Daoy (cell line): ENCODE measurements around the gene ANXA11. TPM values are rescaled to one million over a fixed set of nuclear protein-coding genes. Genes with fewer than 3 reads are reported as not detected.
"Not testable (repeated sequence)": the region's sequence is repeated elsewhere in the genome, so short reads cannot be mapped to it uniquely, and the experiment has no call there.

ENCODE experiments used
- DNase-seq: peaks from one replicate; pipeline ENCODE4 v3.0.0-alpha.2; 2015; ENCODE audit warnings: low read depth
- total RNA-seq: library from RNA; depleted of rRNA; stranded (reverse); fragments of >200 nt; shearing (Covaris generic); gene quantifications from 2 replicates; pipeline ENCODE4 v1.2.3, GENCODE V29; 2014

Gene ANXA11
- total RNA-seq, 1 experiment from 2014 or later: 34.2 TPM

- DNase-seq: no peak
Observed at GRCh38 chr10:80146918-80147317, 58.4 kb downstream of the ANXA11 start.

GRCh38 chr10:80145406-80146308 is 59.7 kb downstream of the ANXA11 start:
- peak; percentile 64 for DNase-seq

DNA sequence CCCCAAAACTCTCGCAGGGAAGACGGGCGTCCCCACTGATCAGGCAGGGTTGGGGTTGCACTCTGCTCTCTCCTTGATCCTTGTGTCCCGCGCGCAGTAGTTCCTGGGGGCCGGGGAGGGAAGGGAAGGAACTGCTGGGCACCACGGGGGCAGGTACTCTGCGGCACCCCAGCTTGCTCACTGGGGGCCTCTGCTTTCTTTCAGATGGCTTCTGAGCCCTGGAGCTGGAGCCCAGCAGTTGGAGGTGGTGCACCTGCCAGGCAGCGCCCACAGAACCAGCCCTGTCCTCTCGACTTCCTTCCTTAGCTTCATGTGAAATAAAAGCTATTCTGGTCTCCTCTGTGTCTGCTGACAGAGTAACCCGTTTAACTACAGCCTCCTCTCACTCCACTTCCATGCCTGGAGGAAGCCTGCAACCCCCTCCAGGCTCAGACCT is 60.6 kb downstream of the ANXA11 start:
- no peak for DNase-seq

DNA sequence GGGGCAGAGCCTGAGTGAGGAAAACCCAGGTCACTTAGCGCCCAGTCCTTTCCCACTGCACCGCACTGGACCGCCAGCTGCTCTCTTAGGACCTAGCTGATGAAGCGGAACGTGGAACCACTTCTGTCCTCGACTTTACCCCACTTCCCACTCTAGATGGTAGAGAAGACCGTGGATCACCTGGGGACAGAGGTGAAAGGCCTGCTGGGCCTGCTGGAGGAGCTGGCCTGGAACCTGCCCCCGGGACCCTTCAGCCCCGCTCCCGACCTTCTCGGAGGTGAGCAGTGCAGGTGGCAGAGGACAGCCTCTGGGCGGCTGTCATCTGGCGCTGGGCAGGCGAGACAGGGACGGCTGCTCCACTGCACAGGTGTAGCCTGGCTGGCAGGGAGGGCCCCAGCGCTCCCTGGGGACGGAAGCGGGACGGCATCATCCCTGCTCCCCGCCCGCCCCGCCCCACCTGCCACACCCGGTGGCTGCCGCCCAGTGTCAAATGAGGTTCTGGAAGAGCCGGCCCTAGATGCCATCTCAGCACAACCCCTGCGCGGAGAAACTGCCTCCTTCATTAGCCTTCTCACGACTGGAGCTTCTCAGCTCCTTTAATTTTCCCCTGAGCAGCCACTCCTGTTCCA is 61.2 kb downstream of the ANXA11 start:
- no peak for DNase-seq

DNA sequence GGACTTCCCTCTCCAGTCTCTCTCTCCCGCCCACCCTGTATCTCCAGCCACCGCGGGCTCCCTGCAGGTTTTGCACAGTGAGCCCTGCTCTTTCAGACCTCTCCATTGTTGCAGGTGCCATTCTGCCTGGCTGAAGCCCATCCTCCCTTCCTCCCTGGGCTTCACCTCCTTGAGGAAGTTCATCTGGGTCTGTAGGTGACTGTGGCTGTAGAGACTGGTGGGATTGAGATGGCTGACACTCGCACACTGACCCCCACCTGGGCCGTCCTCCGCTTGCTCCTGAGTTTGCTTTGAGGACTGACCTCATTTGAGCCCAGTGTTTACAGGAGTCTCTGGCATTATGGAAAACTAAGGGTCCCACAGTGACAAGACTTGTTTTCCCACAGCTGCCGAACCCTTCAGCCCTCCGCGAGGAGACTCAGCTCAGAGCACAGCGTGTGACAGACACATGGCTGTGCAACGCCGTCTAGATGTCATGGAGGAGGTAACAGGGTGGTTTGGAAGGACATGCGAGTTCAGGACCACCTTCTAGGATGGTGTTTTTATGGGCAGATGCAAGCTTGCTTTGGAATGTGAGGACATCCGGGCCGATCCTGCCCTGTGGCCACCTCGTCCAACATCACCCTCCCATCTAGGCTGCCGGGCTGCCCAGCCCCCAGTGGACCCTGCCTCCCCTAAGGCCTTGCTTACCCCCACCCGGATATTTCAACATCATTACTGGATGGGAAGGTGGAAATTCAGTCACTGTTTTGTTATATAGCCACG is 63.5 kb downstream of the ANXA11 start:
- no peak for DNase-seq

GRCh38 chr10:80140251-80140650 is 65.1 kb downstream of the ANXA11 start:
- DNase-seq: no peak

DNA sequence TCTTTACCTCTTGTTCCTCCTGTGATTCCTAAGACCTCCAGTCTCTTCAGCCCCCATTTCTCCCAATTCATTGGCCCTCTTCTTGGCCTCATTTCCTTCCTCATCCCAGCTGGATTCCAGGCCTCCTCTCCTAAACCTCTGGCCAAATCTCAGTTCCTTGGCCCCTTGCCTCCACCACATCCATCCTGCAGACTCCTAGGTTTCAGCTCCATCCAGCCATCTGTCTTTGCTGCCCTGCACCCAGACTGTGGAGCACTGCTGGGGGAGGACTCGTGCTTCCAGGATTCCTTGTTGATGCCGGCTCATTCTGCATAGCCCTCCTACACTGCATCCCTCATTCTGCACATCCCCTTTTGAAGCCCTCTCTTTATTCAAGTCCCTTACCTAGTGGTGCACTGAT is 66.1 kb downstream of the ANXA11 start:
- no peak for DNase-seq

DNA sequence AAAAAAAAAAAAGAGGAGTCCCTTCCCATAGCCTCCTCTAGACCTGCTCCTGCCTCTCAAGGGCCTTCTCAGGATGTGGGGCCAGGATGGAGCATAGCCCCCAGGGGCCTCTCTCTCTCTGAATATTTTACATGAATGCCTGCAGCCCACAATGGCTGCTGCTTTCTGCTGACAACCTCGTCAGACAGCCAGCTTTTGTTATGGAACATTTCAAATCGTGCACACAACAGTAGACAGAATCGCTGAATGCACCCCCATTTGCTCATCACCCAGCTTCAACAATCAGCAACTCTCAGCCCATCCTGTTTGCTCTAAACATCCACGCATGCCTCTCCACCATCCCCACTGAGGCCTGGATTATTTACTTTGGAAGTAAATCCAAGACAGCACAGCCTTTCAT is 67.4 kb downstream of the ANXA11 start:
- DNase-seq: no peak

- DNase-seq: no peak
Observed at GRCh38 chr10:80137031-80137862, 68.1 kb downstream of the ANXA11 start.

DNA sequence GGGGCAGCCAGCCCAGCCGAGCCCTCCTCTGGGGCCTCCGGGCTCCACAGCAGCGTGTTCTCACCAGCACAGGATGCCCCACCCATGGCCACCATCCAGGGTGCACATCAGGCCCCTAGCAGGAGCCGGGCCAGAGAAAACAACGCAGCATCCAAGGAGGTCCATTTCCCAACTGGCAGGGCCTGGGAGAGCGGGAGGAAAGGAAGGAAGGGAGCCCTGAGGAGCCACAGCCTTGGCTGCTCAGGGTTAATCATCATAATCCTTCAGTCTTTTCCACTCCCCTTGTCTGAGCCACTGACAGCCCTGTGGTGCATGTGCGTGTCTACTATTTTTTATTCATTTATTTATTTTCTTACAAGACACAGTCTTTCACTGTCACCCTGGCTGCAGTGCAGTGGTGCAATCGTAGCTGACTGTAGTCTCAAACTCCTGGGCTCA is 69.2 kb downstream of the ANXA11 start:
- peak; percentile 74 for DNase-seq

- not testable (repeated sequence) for DNase-seq
Observed at GRCh38 chr10:80133687-80134086, 71.7 kb downstream of the ANXA11 start.

- no peak for DNase-seq
Observed at GRCh38 chr10:80133206-80133605, 72.1 kb downstream of the ANXA11 start.

DNA sequence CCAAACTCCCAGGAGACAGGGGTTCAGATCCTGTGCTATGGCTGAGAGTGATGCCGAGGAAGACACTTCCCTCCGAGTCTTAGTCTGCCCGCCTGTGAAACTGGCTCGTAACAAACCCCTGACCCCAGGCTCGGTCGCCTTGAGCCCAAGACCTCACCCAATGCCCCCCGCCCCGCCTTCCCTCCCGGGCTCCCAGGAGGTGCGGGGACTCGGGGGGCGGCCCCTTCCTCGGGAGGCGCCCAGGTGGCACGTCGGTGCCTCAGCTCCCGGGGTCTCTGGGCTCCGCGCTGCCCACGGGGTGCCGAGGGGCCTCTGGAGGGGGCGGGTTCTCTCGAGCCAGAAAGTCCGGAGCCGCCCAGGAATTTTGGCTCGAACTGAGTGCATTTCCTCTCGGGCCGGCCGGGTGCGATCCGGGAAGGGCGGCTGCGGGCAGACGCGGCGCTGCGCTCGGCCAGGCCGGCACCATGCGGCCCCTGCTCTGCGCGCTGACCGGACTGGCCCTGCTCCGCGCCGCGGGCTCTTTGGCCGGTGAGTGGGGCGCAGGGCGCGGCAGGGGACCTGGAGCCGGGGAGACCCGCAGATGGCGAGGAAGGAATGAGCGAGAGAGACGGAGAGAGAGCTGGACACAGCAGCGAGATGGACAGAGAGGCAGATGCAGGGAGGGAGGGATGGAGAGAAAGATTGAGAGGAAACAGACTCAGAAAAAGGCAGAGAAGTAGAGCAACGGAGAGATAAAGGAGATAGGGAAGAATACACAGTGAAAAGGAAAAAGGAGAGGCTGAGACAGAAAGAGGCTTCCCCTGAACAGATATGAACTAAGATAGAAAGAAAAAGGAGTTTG is 72.8 kb downstream of the ANXA11 start, which contains the start of gene PLAC9:
PLAC9 (plus strand) TSS at position 432 of the 841 bp plus-strand sequence; CDS start at position 465, 33 bp downstream.
- DNase-seq: peak; percentile 23

- no peak for DNase-seq
Observed at GRCh38 chr10:80131499-80131901, 73.8 kb downstream of the ANXA11 start.

DNA sequence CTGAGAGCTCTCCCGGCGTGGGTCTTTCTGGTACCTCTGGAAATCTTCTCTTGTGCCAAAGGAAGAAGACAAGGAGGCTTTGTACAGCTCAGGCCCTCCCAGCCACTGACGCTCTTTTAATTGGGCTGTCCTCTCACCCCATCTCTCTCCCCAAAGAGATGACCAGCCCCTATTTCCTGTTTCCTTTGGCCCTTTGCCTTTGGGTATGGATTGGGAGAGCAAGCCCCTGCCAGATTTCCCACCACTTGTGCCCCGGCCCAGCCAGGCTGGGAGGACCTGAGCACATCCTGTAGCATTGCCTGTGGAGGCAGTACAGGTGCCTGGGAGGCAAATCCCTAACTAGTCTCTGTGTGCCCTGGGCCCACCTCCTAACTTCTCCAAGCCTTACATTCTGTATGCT is 78.5 kb downstream of the ANXA11 start:
- no peak for DNase-seq

- DNase-seq: no peak
Observed at GRCh38 chr10:80122746-80123145, 82.6 kb downstream of the ANXA11 start.

- DNase-seq: no peak
Observed at GRCh38 chr10:80122110-80122710, 83.1 kb downstream of the ANXA11 start.

- DNase-seq: no peak
Observed at GRCh38 chr10:80118669-80119068, 86.7 kb downstream of the ANXA11 start.

GRCh38 chr10:80110986-80111385 is 94.4 kb downstream of the ANXA11 start:
- no peak for DNase-seq
